Measurements from ENCODE around the gene LAPTM4A. TPM values are rescaled to one million over a fixed set of nuclear protein-coding genes. Genes with fewer than 3 reads are reported as not detected.

Gene LAPTM4A
- total RNA-seq, 2 experiments from 2014 or later: 8.4 to 26.2 TPM

DNA sequence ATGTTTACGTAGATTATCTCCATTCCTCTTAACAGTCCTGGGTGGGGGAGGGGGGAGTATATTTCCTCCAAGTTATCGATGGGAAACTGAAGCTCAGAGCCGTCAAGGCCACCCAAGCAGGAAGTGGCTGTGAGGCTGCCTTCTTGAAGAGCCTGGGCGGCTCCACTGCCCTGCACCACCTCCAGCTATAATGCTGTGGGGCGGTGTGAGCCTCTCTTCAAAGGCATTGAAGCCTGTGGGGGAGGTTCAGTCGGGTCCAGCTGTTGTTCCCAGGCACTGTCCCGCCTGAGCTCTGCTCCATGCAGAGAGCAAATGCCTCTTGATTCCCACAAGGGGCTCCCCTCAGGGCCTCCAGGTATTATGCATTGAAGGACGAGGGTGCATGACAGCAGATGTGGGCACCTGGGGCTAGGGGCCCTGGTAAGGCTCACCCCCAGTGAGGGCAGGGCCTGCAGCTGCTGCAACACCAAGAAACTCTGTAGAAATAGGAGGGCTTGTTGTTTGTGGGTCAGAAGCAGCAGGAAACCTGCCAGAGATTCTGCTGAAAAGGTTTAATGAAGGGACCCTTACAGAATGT is 29.5 kb upstream of the LAPTM4A start:
- TF ChIP-seq, protein P1, sequence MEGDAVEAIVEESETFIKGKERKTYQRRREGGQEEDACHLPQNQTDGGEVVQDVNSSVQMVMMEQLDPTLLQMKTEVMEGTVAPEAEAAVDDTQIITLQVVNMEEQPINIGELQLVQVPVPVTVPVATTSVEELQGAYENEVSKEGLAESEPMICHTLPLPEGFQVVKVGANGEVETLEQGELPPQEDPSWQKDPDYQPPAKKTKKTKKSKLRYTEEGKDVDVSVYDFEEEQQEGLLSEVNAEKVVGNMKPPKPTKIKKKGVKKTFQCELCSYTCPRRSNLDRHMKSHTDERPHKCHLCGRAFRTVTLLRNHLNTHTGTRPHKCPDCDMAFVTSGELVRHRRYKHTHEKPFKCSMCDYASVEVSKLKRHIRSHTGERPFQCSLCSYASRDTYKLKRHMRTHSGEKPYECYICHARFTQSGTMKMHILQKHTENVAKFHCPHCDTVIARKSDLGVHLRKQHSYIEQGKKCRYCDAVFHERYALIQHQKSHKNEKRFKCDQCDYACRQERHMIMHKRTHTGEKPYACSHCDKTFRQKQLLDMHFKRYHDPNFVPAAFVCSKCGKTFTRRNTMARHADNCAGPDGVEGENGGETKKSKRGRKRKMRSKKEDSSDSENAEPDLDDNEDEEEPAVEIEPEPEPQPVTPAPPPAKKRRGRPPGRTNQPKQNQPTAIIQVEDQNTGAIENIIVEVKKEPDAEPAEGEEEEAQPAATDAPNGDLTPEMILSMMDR (conservative IDR thresholded peaks at IDR 0.05; ENCODE audit: low read length): no peak
- TF ChIP-seq EZH2phosphoT487 (IDR thresholded peaks at IDR 0.05; ENCODE audit: borderline replicate concordance, low read depth, low read length): no peak
- Histone ChIP-seq H3K9me3 (ENCODE audit: low read length) (no peaks in the 10 kb centered on the region), H3K9me2 (ENCODE audit: insufficient read depth, low read length) (no peaks in the 10 kb centered on the region), H2AFZ (ENCODE audit: low read length) (no peak overlapping the region), H3K27ac (ENCODE audit: low read depth, low read length, poor library complexity, severe bottlenecking) (no peak overlapping the region), H3K79me2 (ENCODE audit: insufficient read depth, low read depth, low read length) (no peaks in the 10 kb centered on the region), H4K20me1 (ENCODE audit: insufficient read depth, low read length) (no peaks in the 10 kb centered on the region), H3K4me3 (ENCODE audit: low read depth, low read length, poor library complexity, severe bottlenecking) (no peak overlapping the region), H3K4me1 (ENCODE audit: insufficient read depth, low read length, poor library complexity, severe bottlenecking) (no peaks in the 10 kb centered on the region), H3K4me2 (ENCODE audit: low read length) (no peak overlapping the region), H3K36me3 (ENCODE audit: insufficient read depth, low read length) (no peaks in the 10 kb centered on the region)
- no TSS peak for BruUV-seq (replicated peaks)
- POLR2A ChIA-PET: no interaction called here
- intact Hi-C loops (cut with micrococcal nuclease; ENCODE audit: unreplicated experiment): no loop called here
- CTCF ChIA-PET (ENCODE audit: unreplicated experiment): no interaction called here
- DNase-seq (ENCODE audit: low spot score): no peak

DNA sequence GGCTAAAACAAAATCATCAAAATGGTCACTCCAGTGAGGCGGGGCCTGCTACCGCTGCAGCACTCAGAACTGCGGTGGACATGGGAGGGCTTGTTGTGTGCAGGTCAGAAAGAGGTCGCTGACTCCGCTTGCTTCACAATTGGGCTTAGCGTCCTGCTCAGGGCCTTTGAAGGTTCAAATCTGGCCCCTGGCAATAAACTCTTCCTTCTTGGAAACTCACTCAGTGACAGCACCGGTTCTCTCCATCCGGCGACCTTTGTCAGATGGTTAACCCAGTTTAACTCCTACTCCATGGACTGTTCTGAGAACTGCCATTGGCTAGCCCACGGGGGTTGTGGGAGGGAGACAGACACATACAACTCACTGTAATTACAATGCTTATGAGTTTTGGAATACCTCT is 29.0 kb upstream of the LAPTM4A start:
- H3K4me1 ChIP-seq (ENCODE audit: insufficient read depth, low read length, poor library complexity, severe bottlenecking): no peaks in the 10 kb centered on the region
- no peak overlapping the region for H3K27ac ChIP-seq (ENCODE audit: low read depth, low read length, poor library complexity, severe bottlenecking)
- H3K4me2 ChIP-seq (ENCODE audit: low read length): no peak overlapping the region
- no TSS peak for BruUV-seq (replicated peaks)
- H3K79me2 ChIP-seq (ENCODE audit: insufficient read depth, low read depth, low read length): no peaks in the 10 kb centered on the region
- no peak overlapping the region for H3K4me3 ChIP-seq (ENCODE audit: low read depth, low read length, poor library complexity, severe bottlenecking)
- DNase-seq (ENCODE audit: low spot score): no peak
- H3K9me2 ChIP-seq (ENCODE audit: insufficient read depth, low read length): no peaks in the 10 kb centered on the region
- H4K20me1 ChIP-seq (ENCODE audit: insufficient read depth, low read length): no peaks in the 10 kb centered on the region
- intact Hi-C loops (cut with micrococcal nuclease; ENCODE audit: unreplicated experiment): no loop called here
- ChIA-PET POLR2A (no interaction called here), CTCF (ENCODE audit: unreplicated experiment) (no interaction called here)
- TF ChIP-seq, protein P1 (conservative IDR thresholded peaks at IDR 0.05; ENCODE audit: low read length): no peak
- TF ChIP-seq EZH2phosphoT487 (IDR thresholded peaks at IDR 0.05; ENCODE audit: borderline replicate concordance, low read depth, low read length): no peak
- H2AFZ ChIP-seq (ENCODE audit: low read length): no peak overlapping the region
- H3K36me3 ChIP-seq (ENCODE audit: insufficient read depth, low read length): no peaks in the 10 kb centered on the region
- no peaks in the 10 kb centered on the region for H3K9me3 ChIP-seq (ENCODE audit: low read length)

DNA sequence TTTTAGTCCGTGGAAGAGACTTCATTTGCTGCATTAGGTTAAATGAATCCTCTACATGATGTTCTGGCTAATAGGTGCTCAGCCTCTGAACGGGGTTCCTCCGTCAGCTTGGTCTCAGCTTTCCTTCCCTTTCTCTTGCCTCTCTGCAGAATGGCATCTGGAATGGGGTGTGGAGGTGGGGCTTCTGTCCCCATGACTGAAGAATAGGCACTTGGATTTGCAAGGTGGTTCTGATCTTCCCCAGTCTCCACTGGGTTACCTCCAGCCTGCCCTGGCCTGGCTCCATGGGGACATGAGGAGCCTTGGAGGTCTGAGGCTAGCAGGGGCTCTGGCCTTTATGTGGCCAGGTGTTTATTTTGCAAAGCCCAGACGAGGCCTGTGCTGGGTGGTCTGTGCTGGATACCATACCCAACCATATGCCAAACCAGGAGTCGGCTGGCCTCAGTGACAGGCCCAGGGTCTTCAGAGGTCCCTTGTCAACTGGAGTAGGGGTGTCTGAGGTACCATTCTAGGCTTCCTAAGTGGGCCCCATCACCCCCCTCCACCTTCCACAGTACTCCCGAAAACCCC is 28.2 kb upstream of the LAPTM4A start:
- no peaks in the 10 kb centered on the region for H3K36me3 ChIP-seq (ENCODE audit: insufficient read depth, low read length)
- no peak for DNase-seq (ENCODE audit: low spot score)
- H3K4me1 ChIP-seq (ENCODE audit: insufficient read depth, low read length, poor library complexity, severe bottlenecking): no peaks in the 10 kb centered on the region
- no peak overlapping the region for H3K4me3 ChIP-seq (ENCODE audit: low read depth, low read length, poor library complexity, severe bottlenecking)
- H3K9me2 ChIP-seq (ENCODE audit: insufficient read depth, low read length): no peaks in the 10 kb centered on the region
- BruUV-seq (replicated peaks): no TSS peak
- no peak overlapping the region for H2AFZ ChIP-seq (ENCODE audit: low read length)
- TF ChIP-seq, protein P1 (conservative IDR thresholded peaks at IDR 0.05; ENCODE audit: low read length): no peak
- TF ChIP-seq EZH2phosphoT487 (IDR thresholded peaks at IDR 0.05; ENCODE audit: borderline replicate concordance, low read depth, low read length): no peak
- H3K9me3 ChIP-seq (ENCODE audit: low read length): no peaks in the 10 kb centered on the region
- no peaks in the 10 kb centered on the region for H4K20me1 ChIP-seq (ENCODE audit: insufficient read depth, low read length)
- POLR2A ChIA-PET: interaction anchor here (1.0 to 1.7 kb wide), 2 partner anchors 10 to 15 kb away, joined by 3 to 5 read pairs; no protein-coding TSS in a partner anchor
- no peaks in the 10 kb centered on the region for H3K79me2 ChIP-seq (ENCODE audit: insufficient read depth, low read depth, low read length)
- intact Hi-C loops (cut with micrococcal nuclease; ENCODE audit: unreplicated experiment): no loop called here
- CTCF ChIA-PET (ENCODE audit: unreplicated experiment): no interaction called here
- H3K27ac ChIP-seq (ENCODE audit: low read depth, low read length, poor library complexity, severe bottlenecking): no peak overlapping the region
- no peak overlapping the region for H3K4me2 ChIP-seq (ENCODE audit: low read length)

Data from OCI-LY7 (cell line).